Parathyroid adenoma (tissue), 2 donors: ENCODE results near the gene ZNF805.
A peak's percentile ranks its signal among the peaks of the same experiment; 100 is the strongest.

ENCODE experiments used
- H2AFZ ChIP-seq: fragments of 300-600 bp; sonication (generic); one replicate; pipeline ENCODE4 v1.7.0; 2017; ENCODE audit warnings: antibody characterized with exemption, mild to moderate bottlenecking
- H3K27ac ChIP-seq: fragments of 300-600 bp; sonication (generic); one replicate; pipeline ENCODE4 v1.7.0; 2017
- H3K27me3 ChIP-seq: fragments of 300-600 bp; sonication (generic); one replicate; pipeline ENCODE4 v1.7.0; 2017; ENCODE audit warnings: low read length; ENCODE audit not compliant: control insufficient read depth, insufficient read depth
- H3K36me3 ChIP-seq: fragments of 300-600 bp; sonication (generic); one replicate; pipeline ENCODE4 v1.7.0; 2017; ENCODE audit warnings: low read length; ENCODE audit not compliant: control insufficient read depth, insufficient read depth
- H3K4me1 ChIP-seq: fragments of 300-600 bp; sonication (generic); one replicate; pipeline ENCODE4 v1.7.0; 2017; ENCODE audit warnings: control low read depth
- H3K4me2 ChIP-seq: fragments of 300-600 bp; sonication (generic); one replicate; pipeline ENCODE4 v1.7.0; 2017; ENCODE audit warnings: low read length
- H3K4me3 ChIP-seq: fragments of 300-600 bp; sonication (generic); one replicate; pipeline ENCODE4 v1.7.0; 2017; ENCODE audit warnings: low read depth, low read length
- H3K79me2 ChIP-seq: fragments of 300-600 bp; sonication (generic); one replicate; pipeline ENCODE4 v1.7.0; 2017; ENCODE audit warnings: control low read depth
- H3K9ac ChIP-seq: fragments of 300-600 bp; sonication (generic); one replicate; pipeline ENCODE4 v1.7.0; 2017; ENCODE audit warnings: mild to moderate bottlenecking
- H3K9me3 ChIP-seq: fragments of 300-600 bp; sonication (generic); one replicate; pipeline ENCODE4 v1.7.0; 2017; ENCODE audit warnings: low read length; ENCODE audit not compliant: control insufficient read depth
- CTCF ChIP-seq: fragments of 300-600 bp; sonication (generic); IDR thresholded peaks from one replicate; pipeline ENCODE4 v1.7.0; 2017; ENCODE audit warnings: antibody characterized with exemption, mild to moderate bottlenecking
- donor health status: primary hyperparathyroidism.

The ZNF805 gene

DNA sequence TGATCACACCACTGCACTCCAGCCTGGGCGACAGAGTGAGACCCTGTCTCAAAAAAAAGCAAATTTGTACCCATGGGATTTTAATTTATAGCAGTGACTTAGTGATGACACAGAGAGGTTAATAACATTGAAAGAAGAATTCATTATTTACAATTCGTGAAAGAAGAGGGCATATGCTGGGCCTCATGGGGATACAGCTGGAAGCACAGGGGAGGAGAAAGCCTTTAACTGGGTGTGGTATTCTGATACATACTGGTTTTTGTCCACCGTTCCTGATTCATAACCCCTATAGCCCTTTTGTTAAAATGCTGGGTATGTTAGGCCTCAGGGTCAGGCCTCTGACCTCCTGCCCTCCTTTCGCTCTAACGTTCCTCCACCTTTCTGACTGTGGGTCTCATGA lies 38.3 kb upstream of the ZNF805 start:
- no peaks in the 10 kb centered on the region for H3K9me3 ChIP-seq
- H3K27ac ChIP-seq: no peak overlapping the region

DNA sequence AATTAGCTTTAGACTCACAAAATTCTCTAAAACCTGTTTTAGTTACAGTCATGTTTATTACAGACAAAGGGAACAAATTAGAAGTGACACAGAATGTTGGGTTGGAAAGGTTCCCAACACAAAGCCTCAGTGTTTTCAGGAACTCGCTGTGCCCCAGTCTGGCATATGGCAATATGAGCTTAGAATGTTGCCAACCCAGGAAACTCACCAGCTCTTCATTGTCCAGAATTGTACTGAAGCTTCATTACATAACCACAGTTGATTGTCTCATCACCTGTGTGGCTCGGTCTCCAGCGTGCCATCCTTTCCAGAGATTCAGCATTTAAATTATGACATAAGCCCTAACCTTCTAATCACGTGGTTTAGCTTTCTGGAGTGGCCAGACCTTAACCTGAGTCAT lies 30.1 kb upstream of the ZNF805 start:
- Histone ChIP-seq H3K4me2 (no peak overlapping the region), H3K36me3 (no peaks in the 10 kb centered on the region), H3K27me3 (no peaks in the 10 kb centered on the region), H3K9ac (no peak overlapping the region), H3K27ac (no peak overlapping the region), H3K4me3 (no peak overlapping the region), H3K9me3 (no peaks in the 10 kb centered on the region), H2AFZ (no peak overlapping the region), H3K79me2 (peaks cover 24% of the 10 kb centered on the region), H3K4me1 (no peaks in the 10 kb centered on the region)
- no peak for TF ChIP-seq CTCF

More for the DNA sequence above, 38.3 kb upstream of the ZNF805 start:
- TF ChIP-seq CTCF: no peak
- Histone ChIP-seq H3K36me3 (no peaks in the 10 kb centered on the region), H3K27me3 (no peaks in the 10 kb centered on the region), H3K4me2 (no peak overlapping the region), H3K4me3 (no peak overlapping the region), H3K79me2 (peaks cover 78% of the 10 kb centered on the region), H2AFZ (no peak overlapping the region), H3K4me1 (no peaks in the 10 kb centered on the region), H3K9ac (no peak overlapping the region)

- Histone ChIP-seq H3K9ac (no peak overlapping the region), H3K27me3 (no peaks in the 10 kb centered on the region), H3K79me2 (peaks cover 17% of the 10 kb centered on the region), H3K27ac (no peak overlapping the region), H3K9me3 (no peaks in the 10 kb centered on the region), H3K4me1 (no peaks in the 10 kb centered on the region), H3K4me2 (no peak overlapping the region), H2AFZ (no peak overlapping the region), H3K36me3 (no peaks in the 10 kb centered on the region), H3K4me3 (no peak overlapping the region)
- TF ChIP-seq CTCF: no peak
These were observed 28.3 kb upstream of the ZNF805 start for GRCh38 chr19:57212109-57212508.

GRCh38 chr19:57227502-57227901 lies 12.9 kb upstream of the ZNF805 start:
- H3K4me2 ChIP-seq: no peak overlapping the region
- H3K4me3 ChIP-seq: no peak overlapping the region
- peak overlapping the region; percentile 70 for H2AFZ ChIP-seq
- H3K9ac ChIP-seq: no peak overlapping the region
- TF ChIP-seq CTCF: no peak
- H3K27me3 ChIP-seq: no peaks in the 10 kb centered on the region
- peaks cover 13% of the 10 kb centered on the region for H3K4me1 ChIP-seq
- peaks cover 16% of the 10 kb centered on the region for H3K79me2 ChIP-seq
- H3K36me3 ChIP-seq: no peaks in the 10 kb centered on the region
- H3K9me3 ChIP-seq: no peaks in the 10 kb centered on the region
- peak overlapping the region; percentile 68 for H3K27ac ChIP-seq

DNA sequence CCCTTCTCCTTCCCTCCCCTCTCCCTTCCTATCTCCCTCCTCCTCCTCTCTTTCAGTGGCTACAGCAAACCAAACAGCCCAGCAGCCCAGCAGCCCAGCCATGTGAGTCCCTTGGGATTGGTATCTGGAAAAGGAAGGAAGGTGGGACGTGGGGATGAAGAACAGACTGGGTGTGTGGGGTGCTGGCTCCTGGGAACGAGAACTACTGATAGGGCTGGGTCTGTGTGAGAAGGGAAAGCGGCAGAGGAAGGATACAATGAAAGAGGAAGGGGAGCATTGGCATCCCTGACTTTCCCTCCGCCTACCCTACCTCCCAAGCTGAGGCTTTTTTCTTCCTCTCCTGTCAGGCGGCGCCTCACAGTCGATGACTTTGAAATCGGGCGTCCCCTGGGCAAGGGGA lies 8.7 kb upstream of the ZNF805 start:
- no peak for TF ChIP-seq CTCF
- peaks cover 8% of the 10 kb centered on the region for H3K79me2 ChIP-seq
- peaks cover 13% of the 10 kb centered on the region for H3K4me1 ChIP-seq
- no peaks in the 10 kb centered on the region for H3K9me3 ChIP-seq
- no peaks in the 10 kb centered on the region for H3K27me3 ChIP-seq
- no peaks in the 10 kb centered on the region for H3K36me3 ChIP-seq
- no peak overlapping the region for H3K4me2 ChIP-seq
- no peak overlapping the region for H3K4me3 ChIP-seq
- H3K27ac ChIP-seq: no peak overlapping the region
- no peak overlapping the region for H3K9ac ChIP-seq
- H2AFZ ChIP-seq: no peak overlapping the region
